Karpas-422 (cell line): Measurements from ENCODE around the gene GPR15. TPM values are rescaled to one million over a fixed set of nuclear protein-coding genes. Genes with fewer than 3 reads are reported as not detected.
A peak's percentile ranks its signal among the peaks of the same experiment; 100 is the strongest.

Experiments
- DNase-seq: peaks from one replicate; pipeline ENCODE4 v3.0.0-alpha.2; 2015
- H2AFZ ChIP-seq: fragments of 200-600 bp; sonication (generic); 2 replicates; pipeline ENCODE4 v1.6.1; 2014; ENCODE audit warnings: antibody characterized with exemption, low read length, mixed read lengths
- H3K27ac ChIP-seq: fragments of 200-600 bp; sonication (generic); 2 replicates; pipeline ENCODE4 v1.5.1; 2014; ENCODE audit warnings: mild to moderate bottlenecking, low read length, moderate library complexity
- H3K27me3 ChIP-seq: fragments of 200-600 bp; sonication (generic); 2 replicates; pipeline ENCODE4 v1.6.1; 2014; ENCODE audit warnings: low read length, mixed read lengths
- H3K36me3 ChIP-seq: fragments of 200-600 bp; sonication (generic); 2 replicates; pipeline ENCODE4 v1.6.1; 2014; ENCODE audit warnings: low read length, mixed read lengths; ENCODE audit not compliant: insufficient read depth
- H3K4me1 ChIP-seq: fragments of 200-600 bp; sonication (generic); 2 replicates; pipeline ENCODE4 v1.6.1; 2014; ENCODE audit warnings: mild to moderate bottlenecking, low read length, mixed read lengths
- H3K4me2 ChIP-seq: fragments of 200-600 bp; sonication (generic); 2 replicates; pipeline ENCODE4 v1.6.1; 2014; ENCODE audit warnings: low read length, low read depth, mild to moderate bottlenecking; ENCODE audit not compliant: poor library complexity, severe bottlenecking
- H3K4me3 ChIP-seq: fragments of 200-600 bp; sonication (generic); 2 replicates; pipeline ENCODE4 v1.5.1; 2014; ENCODE audit warnings: mild to moderate bottlenecking, antibody characterized with exemption, low read length, mixed read lengths
- H3K79me2 ChIP-seq: fragments of 200-600 bp; sonication (generic); 2 replicates; pipeline ENCODE4 v1.6.1; 2014; ENCODE audit warnings: mild to moderate bottlenecking, low read length, mixed read lengths
- H3K9ac ChIP-seq: fragments of 200-600 bp; sonication (generic); 2 replicates; pipeline ENCODE4 v1.6.0; 2014; ENCODE audit warnings: low read length
- H3K9me2 ChIP-seq: fragments of 200-600 bp; sonication (generic), shearing (Covaris generic); replicated peaks from 2 replicates; pipeline ENCODE4 v1.6.0; 2014; ENCODE audit warnings: mild to moderate bottlenecking, low read length, moderate library complexity; ENCODE audit not compliant: insufficient read depth
- H3K9me3 ChIP-seq: fragments of 300-700, 200-600 bp; sonication (generic); 2 replicates; pipeline ENCODE4 v1.6.1; 2014; ENCODE audit warnings: low read length, mixed read lengths
- H4K20me1 ChIP-seq: fragments of 200-600 bp; sonication (generic); 2 replicates; pipeline ENCODE4 v1.6.1; 2014; ENCODE audit warnings: mild to moderate bottlenecking, antibody characterized with exemption, low read length, low read depth; ENCODE audit not compliant: insufficient read depth
- total RNA-seq: library from RNA; depleted of rRNA; stranded (reverse); fragments of >200 nt; shearing (Covaris generic); gene quantifications from 2 replicates; pipeline ENCODE4 v1.2.3, GENCODE V29; 2014; ENCODE audit warnings: low replicate concordance

Gene GPR15
- total RNA-seq, 1 experiment from 2014 or later = not detected

GRCh38 chr3:98522544-98523281 is 9.1 kb upstream of the GPR15 start, which contains the start of gene CLDND1:
Gene CLDND1 (minus strand): TSS chr3:98522902. CDS start chr3:98521424, 1,478 bp downstream.
- Histone ChIP-seq H3K9ac (peak within 1 kb of the TSS; percentile 91), H3K27me3 (no peaks in the 10 kb centered on the region), H3K4me2 (peak within 1 kb of the TSS; percentile 82), H2AFZ (peak within 1 kb of the TSS; percentile 99), H3K36me3 (peaks cover 34% of the 10 kb centered on the region; the same call in 1 of the 2 replicates), H3K79me2 (peaks cover 36% of the 10 kb centered on the region), H3K9me2 (no peaks in the 10 kb centered on the region), H3K4me3 (peak within 1 kb of the TSS; percentile 88), H3K4me1 (peaks cover 15% of the 10 kb centered on the region), H4K20me1 (no peaks in the 10 kb centered on the region), H3K27ac (no peak within 1 kb of the TSS), H3K9me3 (no peaks in the 10 kb centered on the region)
- peak; percentile 98 for DNase-seq

- Histone ChIP-seq H3K9me3 (no peaks in the 10 kb centered on the region), H2AFZ (no peak overlapping the region), H4K20me1 (no peaks in the 10 kb centered on the region), H3K4me3 (no peak overlapping the region), H3K79me2 (peaks cover 20% of the 10 kb centered on the region), H3K9me2 (no peaks in the 10 kb centered on the region), H3K27me3 (no peaks in the 10 kb centered on the region), H3K4me1 (peaks cover 15% of the 10 kb centered on the region), H3K4me2 (no peak overlapping the region), H3K9ac (no peak overlapping the region), H3K27ac (no peak overlapping the region), H3K36me3 (peaks cover 8% of the 10 kb centered on the region; the same call in 1 of the 2 replicates)
- DNase-seq = no peak
Measured at GRCh38 chr3:98525494-98525893, 6.3 kb upstream of the GPR15 start.

- Histone ChIP-seq H3K27ac (no peak overlapping the region), H3K4me2 (no peak overlapping the region), H4K20me1 (no peaks in the 10 kb centered on the region), H3K9me3 (no peaks in the 10 kb centered on the region), H3K4me1 (no peaks in the 10 kb centered on the region; the same call in 1 of the 2 replicates), H3K79me2 (no peaks in the 10 kb centered on the region), H3K9me2 (no peaks in the 10 kb centered on the region), H3K9ac (no peak overlapping the region), H3K36me3 (no peaks in the 10 kb centered on the region), H2AFZ (no peak overlapping the region), H3K27me3 (no peaks in the 10 kb centered on the region), H3K4me3 (no peak overlapping the region)
- no peak for DNase-seq
Measured at GRCh38 chr3:98528474-98529346, 3.1 kb upstream of the GPR15 start.

GRCh38 chr3:98529856-98530459 is 1.8 kb upstream of the GPR15 start:
- H3K79me2 ChIP-seq = no peaks in the 10 kb centered on the region
- H3K4me3 ChIP-seq = no peak overlapping the region
- no peaks in the 10 kb centered on the region for H3K9me2 ChIP-seq
- H3K9ac ChIP-seq = no peak overlapping the region
- no peaks in the 10 kb centered on the region for H4K20me1 ChIP-seq
- H3K9me3 ChIP-seq = no peaks in the 10 kb centered on the region
- no peak overlapping the region for H3K27ac ChIP-seq
- H3K27me3 ChIP-seq = no peaks in the 10 kb centered on the region
- no peak overlapping the region for H3K4me2 ChIP-seq
- no peaks in the 10 kb centered on the region; the same call in 1 of the 2 replicates for H3K4me1 ChIP-seq
- DNase-seq = no peak
- H2AFZ ChIP-seq = no peak overlapping the region
- H3K36me3 ChIP-seq = no peaks in the 10 kb centered on the region

- H3K4me1 ChIP-seq = no peaks in the 10 kb centered on the region; the same call in 1 of the 2 replicates
- DNase-seq = no peak
- H4K20me1 ChIP-seq = no peaks in the 10 kb centered on the region
- H3K9ac ChIP-seq = no peak overlapping the region
- H2AFZ ChIP-seq = no peak overlapping the region
- no peaks in the 10 kb centered on the region for H3K9me3 ChIP-seq
- no peaks in the 10 kb centered on the region for H3K79me2 ChIP-seq
- H3K4me3 ChIP-seq = no peak overlapping the region
- H3K36me3 ChIP-seq = no peaks in the 10 kb centered on the region
- H3K27ac ChIP-seq = no peak overlapping the region
- H3K9me2 ChIP-seq = no peaks in the 10 kb centered on the region
- no peak overlapping the region for H3K4me2 ChIP-seq
- no peaks in the 10 kb centered on the region for H3K27me3 ChIP-seq
Measured at GRCh38 chr3:98530676-98531075, 1.1 kb upstream of the GPR15 start.

- Histone ChIP-seq H3K9ac (no peak overlapping the region), H3K79me2 (no peaks in the 10 kb centered on the region), H3K9me2 (no peaks in the 10 kb centered on the region), H3K27me3 (no peaks in the 10 kb centered on the region), H3K9me3 (no peaks in the 10 kb centered on the region), H3K36me3 (no peaks in the 10 kb centered on the region), H3K4me2 (no peak overlapping the region), H4K20me1 (no peaks in the 10 kb centered on the region), H3K27ac (no peak overlapping the region), H2AFZ (no peak overlapping the region), H3K4me1 (no peaks in the 10 kb centered on the region; the same call in 1 of the 2 replicates), H3K4me3 (no peak overlapping the region)
- no peak for DNase-seq
Measured at GRCh38 chr3:98532275-98532637, 478 bp downstream of the GPR15 start.

GRCh38 chr3:98532709-98533571 is 1.2 kb downstream of the GPR15 start:
- Histone ChIP-seq H3K4me2 (no peak overlapping the region), H4K20me1 (no peaks in the 10 kb centered on the region), H3K79me2 (no peaks in the 10 kb centered on the region), H2AFZ (no peak overlapping the region), H3K9ac (no peak overlapping the region), H3K4me3 (no peak overlapping the region), H3K27ac (no peak overlapping the region), H3K9me2 (no peaks in the 10 kb centered on the region), H3K36me3 (no peaks in the 10 kb centered on the region), H3K27me3 (no peaks in the 10 kb centered on the region), H3K9me3 (no peaks in the 10 kb centered on the region), H3K4me1 (no peaks in the 10 kb centered on the region; the same call in 1 of the 2 replicates)
- DNase-seq = no peak
